H9 (cell line): Measurements from ENCODE around the gene MYBPHL. TPM values are rescaled to one million over a fixed set of nuclear protein-coding genes. Genes with fewer than 3 reads are reported as not detected.

Experiments used
- DNase-seq: peaks from one replicate; pipeline ENCODE4 v3.0.0-alpha.2; 2017
- H2AFZ ChIP-seq: one replicate; pipeline ENCODE4 v1.6.1; 2013; ENCODE audit warnings: mild to moderate bottlenecking, low read length, control low read depth, moderate library complexity
- H2AK5ac ChIP-seq: 2 replicates; pipeline ENCODE4 v1.6.1; 2013; ENCODE audit warnings: low read length, control low read depth, mixed read lengths; ENCODE audit not compliant: insufficient read length
- H2BK120ac ChIP-seq: one replicate; pipeline ENCODE4 v1.6.1; 2013; ENCODE audit warnings: low read depth, mild to moderate bottlenecking, low read length, control low read depth, inconsistent platforms; ENCODE audit not compliant: poor library complexity, severe bottlenecking
- H2BK12ac ChIP-seq: 2 replicates; pipeline ENCODE4 v1.6.1; 2013; ENCODE audit warnings: low read length, control low read depth, mixed read lengths, low read depth; ENCODE audit not compliant: insufficient read length
- H2BK15ac ChIP-seq: 2 replicates; pipeline ENCODE4 v1.6.1; 2013; ENCODE audit warnings: low read depth, low read length, control low read depth
- H2BK20ac ChIP-seq: one replicate; pipeline ENCODE4 v1.6.1; 2013; ENCODE audit warnings: low read depth, mild to moderate bottlenecking, low read length, control low read depth, inconsistent platforms; ENCODE audit not compliant: poor library complexity, severe bottlenecking
- H2BK5ac ChIP-seq: 2 replicates; pipeline ENCODE4 v1.6.1; 2013; ENCODE audit warnings: low read length, control low read depth, mixed read lengths; ENCODE audit not compliant: insufficient read length
- H3K14ac ChIP-seq: 2 replicates; pipeline ENCODE4 v1.6.1; 2013; ENCODE audit warnings: low read length, control low read depth; ENCODE audit not compliant: insufficient read depth
- H3K18ac ChIP-seq: 2 replicates; pipeline ENCODE4 v1.6.1; 2013; ENCODE audit warnings: low read depth, mild to moderate bottlenecking, mixed read lengths, low read length, control low read depth; ENCODE audit not compliant: insufficient read length
- H3K23ac ChIP-seq: 2 replicates; pipeline ENCODE4 v1.6.1; 2013; ENCODE audit warnings: low read length, control low read depth, mixed read lengths, low read depth; ENCODE audit not compliant: insufficient read length
- H3K23me2 ChIP-seq: 2 replicates; pipeline ENCODE4 v1.6.1; 2013; ENCODE audit warnings: low read depth, mild to moderate bottlenecking, mixed read lengths, low read length, control low read depth; ENCODE audit not compliant: insufficient read length, poor library complexity, severe bottlenecking
- H3K27ac ChIP-seq: 2 replicates; pipeline ENCODE4 v1.5.1; 2013; ENCODE audit warnings: low read length, control low read depth, mixed read lengths, low read depth; ENCODE audit not compliant: insufficient read length
- H3K27me3 ChIP-seq: 2 replicates; pipeline ENCODE4 v1.6.1; 2013; ENCODE audit warnings: low read length, control low read depth, inconsistent platforms; ENCODE audit not compliant: insufficient read depth
- H3K4ac ChIP-seq: 2 replicates; pipeline ENCODE4 v1.6.1; 2013; ENCODE audit warnings: low read depth, mild to moderate bottlenecking, control low read depth, inconsistent platforms, low read length, moderate library complexity
- H3K4me1 ChIP-seq: 2 replicates; pipeline ENCODE4 v1.6.1; 2013; ENCODE audit warnings: low read length, control low read depth, inconsistent platforms; ENCODE audit not compliant: insufficient read depth
- H3K4me2 ChIP-seq: 2 replicates; pipeline ENCODE4 v1.6.1; 2013; ENCODE audit warnings: low read length, control low read depth, mixed read lengths; ENCODE audit not compliant: insufficient read length, insufficient read depth
- H3K56ac ChIP-seq: 2 replicates; pipeline ENCODE4 v1.6.1; 2013; ENCODE audit warnings: low read depth, mild to moderate bottlenecking, mixed read lengths, low read length, control low read depth; ENCODE audit not compliant: insufficient read length
- H3K79me1 ChIP-seq: 2 replicates; pipeline ENCODE4 v1.6.1; 2013; ENCODE audit warnings: low read depth, mild to moderate bottlenecking, moderate library complexity, low read length, control low read depth, inconsistent platforms; ENCODE audit not compliant: insufficient read depth, poor library complexity, severe bottlenecking
- H3K79me2 ChIP-seq: 2 replicates; pipeline ENCODE4 v1.6.1; 2013; ENCODE audit warnings: low read length, control low read depth, inconsistent platforms; ENCODE audit not compliant: insufficient read depth
- H3K9ac ChIP-seq: 2 replicates; pipeline ENCODE4 v1.6.1; 2013; ENCODE audit warnings: low read length, control low read depth, mixed read lengths; ENCODE audit not compliant: insufficient read length; ENCODE audit errors: extremely low read depth
- H3K9me3 ChIP-seq: one replicate; pipeline ENCODE4 v1.6.1; 2013; ENCODE audit warnings: low read depth, low read length, inconsistent platforms; ENCODE audit not compliant: control insufficient read depth
- H3T11ph ChIP-seq: one replicate; pipeline ENCODE4 v1.6.1; 2013; ENCODE audit warnings: mild to moderate bottlenecking, low read length, control low read depth, inconsistent platforms
- H4K20me1 ChIP-seq: one replicate; pipeline ENCODE4 v1.6.1; 2013; ENCODE audit not compliant: control insufficient read depth, insufficient read length, insufficient read depth
- H4K5ac ChIP-seq: 2 replicates; pipeline ENCODE4 v1.6.1; 2013; ENCODE audit warnings: low read depth, mild to moderate bottlenecking, mixed read lengths, low read length, control low read depth; ENCODE audit not compliant: insufficient read length
- H4K8ac ChIP-seq: replicated peaks from 2 replicates; pipeline ENCODE4 v1.6.1; 2013; ENCODE audit warnings: low read length, control low read depth, mixed read lengths, low read depth; ENCODE audit not compliant: insufficient read length
- H4K91ac ChIP-seq: 2 replicates; pipeline ENCODE4 v1.6.1; 2013; ENCODE audit warnings: low read depth, mild to moderate bottlenecking, moderate library complexity, mixed read lengths, low read length, control low read depth; ENCODE audit not compliant: insufficient read length
- H3K27ac Mint-ChIP-seq, 3 experiments: 2 replicates in 2 of 3; 3 replicates in 1 of 3; pipeline ENCODE4 v1.8.0; 2020 to 2021; ENCODE audit warnings: mixed read lengths in 3 of 3, mild to moderate bottlenecking in 1 of 3, moderate library complexity in 1 of 3
- H3K27me3 Mint-ChIP-seq: 2 replicates; pipeline ENCODE4 v1.8.0; 2021; ENCODE audit warnings: low read depth, mild to moderate bottlenecking, moderate library complexity, mixed read lengths
- H3K36me3 Mint-ChIP-seq, 3 experiments: 2 replicates in 2 of 3; 3 replicates in 1 of 3; pipeline ENCODE4 v1.8.0; 2020 to 2021; ENCODE audit warnings: low read depth in 3 of 3, mixed read lengths in 3 of 3; ENCODE audit not compliant: insufficient read depth in 1 of 3
- H3K4me1 Mint-ChIP-seq, 2 experiments: 2 replicates each; pipeline ENCODE4 v1.8.0; 2020; ENCODE audit warnings: mixed read lengths in 2 of 2
- H3K4me3 Mint-ChIP-seq, 2 experiments: 2 replicates in 1 of 2; 3 replicates in 1 of 2; pipeline ENCODE4 v1.8.0; 2020 to 2021; ENCODE audit warnings: mild to moderate bottlenecking in 2 of 2, mixed read lengths in 2 of 2, moderate library complexity in 1 of 2
- H3K9me3 Mint-ChIP-seq, 2 experiments: 2 replicates in 1 of 2; 3 replicates in 1 of 2; pipeline ENCODE4 v1.8.0; 2020; ENCODE audit warnings: mild to moderate bottlenecking in 2 of 2, mixed read lengths in 2 of 2, moderate library complexity in 1 of 2
- CTCF ChIP-seq: fragments of 200-600 bp; sonication (generic); conservative IDR thresholded peaks from 3 replicates; pipeline ENCODE4 v1.8.0; 2021; ENCODE audit warnings: antibody characterized with exemption, mild to moderate bottlenecking
- WGBS: extraction: QIAGEN DNeasy Blood & Tissue Kit; methylation state at CpG from one replicate; pipeline ENCODE4 v1.1.7; 2013; ENCODE audit warnings: missing lambda C conversion rate, low lambda C conversion rate, mixed read lengths; ENCODE audit not compliant: insufficient read length; ENCODE audit errors: extremely low coverage; 5-methylcytosine and 5-hydroxymethylcytosine counted together
- total RNA-seq: library from RNA; stranded (reverse); gene quantifications from 2 replicates; pipeline ENCODE4 v1.2.1, GENCODE V29; 2021

Gene MYBPHL
- total RNA-seq, 1 experiment from 2014 or later, result 0.59 TPM

DNA sequence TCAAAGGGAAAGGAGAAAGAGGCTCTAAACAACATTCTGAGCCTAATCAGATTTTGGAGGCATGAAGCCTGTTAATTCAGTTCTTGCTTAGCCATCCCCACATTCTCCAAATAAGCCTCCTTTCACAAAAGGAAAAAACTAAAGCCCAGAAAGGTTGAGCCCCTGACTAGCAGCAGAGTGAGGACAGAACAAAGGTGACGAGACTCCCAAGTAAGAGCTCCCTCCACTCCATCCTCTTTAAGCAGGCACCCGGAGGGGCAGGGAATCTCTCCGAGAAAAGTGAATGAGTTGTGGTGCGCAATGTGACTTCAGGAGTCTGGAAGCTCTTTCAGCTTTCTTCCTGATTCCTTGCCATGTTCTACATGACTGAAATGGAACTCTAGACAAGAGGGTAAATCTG is 43.4 kb upstream of the MYBPHL start:
- H2BK15ac ChIP-seq, result no peak overlapping the region
- no peak overlapping the region for H2BK20ac ChIP-seq
- no CpG with 5 or more reads among the region's 4 CpGs for WGBS
- no peak overlapping the region for H3K4me2 ChIP-seq
- H3K9ac ChIP-seq, result no peak overlapping the region
- H2AFZ ChIP-seq, result no peak overlapping the region
- DNase-seq, result no peak
- no peak overlapping the region for H3T11ph ChIP-seq
- H3K79me1 ChIP-seq, result no peaks in the 10 kb centered on the region
- peaks cover under 1 to 5% of the 10 kb centered on the region in 2 experiments; a peak in 3 of 4 replicates for H3K4me1 Mint-ChIP-seq
- H3K27ac ChIP-seq, result no peak overlapping the region
- H3K4ac ChIP-seq, result no peak overlapping the region
- no peaks in the 10 kb centered on the region for H3K27me3 Mint-ChIP-seq
- no peaks in the 10 kb centered on the region for H3K4me1 ChIP-seq
- no peaks in the 10 kb centered on the region for H3K79me2 ChIP-seq
- no peak overlapping the region for H2BK5ac ChIP-seq
- H3K18ac ChIP-seq, result no peak overlapping the region
- no peak overlapping the region for H3K23ac ChIP-seq
- no peak overlapping the region for H4K91ac ChIP-seq
- H2BK12ac ChIP-seq, result no peak overlapping the region
- no peak overlapping the region for H4K5ac ChIP-seq
- no peak for TF ChIP-seq CTCF
- no peak overlapping the region for H2AK5ac ChIP-seq
- no peak overlapping the region for H3K27ac Mint-ChIP-seq
- no peaks in the 10 kb centered on the region; a peak in 1 of 5 replicates for H3K9me3 Mint-ChIP-seq
- H3K56ac ChIP-seq, result no peak overlapping the region
- no peaks in the 10 kb centered on the region for H4K20me1 ChIP-seq
- H3K9me3 ChIP-seq, result no peaks in the 10 kb centered on the region
- H3K27me3 ChIP-seq, result no peaks in the 10 kb centered on the region
- no peak overlapping the region for H3K14ac ChIP-seq
- H3K36me3 Mint-ChIP-seq, result peaks cover 3 to 54% (median 49%) of the 10 kb centered on the region in 3 experiments
- H3K4me3 Mint-ChIP-seq, result no peak overlapping the region
- H3K23me2 ChIP-seq, result no peaks in the 10 kb centered on the region
- no peak overlapping the region for H2BK120ac ChIP-seq
- H4K8ac ChIP-seq, result no peak overlapping the region
